ENCODE measurements around the gene SIGLEC12. TPM values are rescaled to one million over a fixed set of nuclear protein-coding genes. Genes with fewer than 3 reads are reported as not detected.

The SIGLEC12 gene
- total and polyA plus RNA-seq, 12 donors, result 0.10 to 0.70 TPM; not detected in 10

GRCh38 chr19:51520728-51521127 lies 19.1 kb upstream of the SIGLEC12 start:
- Histone ChIP-seq H3K36me3 (no peaks in the 10 kb centered on the region), H3K27me3 (peaks cover 0 to 47% (median 16%) of the 10 kb centered on the region in 7 donors), H3K4me1 (no peaks in the 10 kb centered on the region), H3K27ac (no peak overlapping the region), H3K4me3 (no peak overlapping the region), H3K9me3 (peaks cover 0 to 14% (median 0%) of the 10 kb centered on the region in 11 donors)
- ATAC-seq (no peak), DNase-seq (no peak)
- intact Hi-C loops (cut with DNase I), result no loop called here
- 49 to 51% methylated on average over 2 of the region's 2 CpGs for WGBS, 2 donors
- TF ChIP-seq CTCF (IDR thresholded peaks at IDR 0.05), result no peak

GRCh38 chr19:51514866-51515481 lies 13.4 kb upstream of the SIGLEC12 start:
- WGBS, 2 donors, result 14 to 16% methylated on average over 3 of the region's 3 CpGs
- TF ChIP-seq CTCF (IDR thresholded peaks at IDR 0.05), result peak; percentile 49 to 81 (median 74)
- DNase-seq (no peak), ATAC-seq (peak in 2 of 8 donors; percentile 54 to 58)
- intact Hi-C loops (cut with DNase I), result loop anchor here in 2 of 10 donors (5.0 to 10.0 kb wide), 2 partner anchors 178 to 180 kb away; no protein-coding TSS in a partner anchor
- no peak overlapping the region for H3K27ac ChIP-seq
- peaks cover 0 to 5% (median 0%) of the 10 kb centered on the region in 11 donors for H3K9me3 ChIP-seq
- H3K36me3 ChIP-seq, result no peaks in the 10 kb centered on the region
- H3K4me1 ChIP-seq, result peaks cover 0 to 2% (median 0%) of the 10 kb centered on the region in 9 donors
- no peak overlapping the region for H3K4me3 ChIP-seq
- H3K27me3 ChIP-seq, result peaks cover 0 to 46% (median 34%) of the 10 kb centered on the region in 7 donors

GRCh38 chr19:51513968-51514367 lies 12.4 kb upstream of the SIGLEC12 start:
- TF ChIP-seq CTCF (IDR thresholded peaks at IDR 0.05), result no peak
- intact Hi-C loops (cut with DNase I), result loop anchor here in 2 of 10 donors (5.0 to 10.0 kb wide), 2 partner anchors 177 to 179 kb away; no protein-coding TSS in a partner anchor
- DNase-seq (no peak), ATAC-seq (no peak)
- Histone ChIP-seq H3K4me1 (peaks cover 0 to 8% (median 0%) of the 10 kb centered on the region in 9 donors), H3K36me3 (no peaks in the 10 kb centered on the region), H3K4me3 (no peak overlapping the region), H3K9me3 (peaks cover 0 to 5% (median 0%) of the 10 kb centered on the region in 11 donors), H3K27ac (no peak overlapping the region), H3K27me3 (peaks cover 0 to 47% (median 27%) of the 10 kb centered on the region in 7 donors)
- WGBS, 2 donors, result 32 to 37% methylated on average over 2 of the region's 2 CpGs

- TF ChIP-seq CTCF (IDR thresholded peaks at IDR 0.05), result peak in 3 of 9 donors; percentile 8 to 25 (median 19)
- H3K4me1 ChIP-seq, result peaks cover 0 to 22% (median 0%) of the 10 kb centered on the region in 9 donors
- DNase-seq (no peak), ATAC-seq (no peak)
- no peak overlapping the region for H3K4me3 ChIP-seq
- peaks cover 0 to 50% (median 34%) of the 10 kb centered on the region in 7 donors for H3K27me3 ChIP-seq
- intact Hi-C loops (cut with DNase I), result loop anchor here in 2 of 10 donors (5.0 to 10.0 kb wide), 2 partner anchors 174 to 177 kb away; no protein-coding TSS in a partner anchor
- no peak overlapping the region for H3K27ac ChIP-seq
- H3K36me3 ChIP-seq, result no peaks in the 10 kb centered on the region
- H3K9me3 ChIP-seq, result no peaks in the 10 kb centered on the region
- 6 to 12% methylated on average over 6 of the region's 6 CpGs for WGBS, 2 donors
These were observed 9.8 kb upstream of the SIGLEC12 start for GRCh38 chr19:51511353-51511752.

Data from heart right ventricle (tissue), 16 donors.